Limb (tissue), 2 donors: Measurements from ENCODE around the gene GPR161.
"Not testable (repeated sequence)": the region's sequence is repeated elsewhere in the genome, so short reads cannot be mapped to it uniquely, and the experiment has no call there.

Source experiments
- DNase-seq, 2 donors: peaks; one replicate each; pipeline ENCODE4 v3.0.0-alpha.2; 2016; ENCODE audit errors: extremely low spot score in 2 of 2

GPR161 gene

GRCh38 chr1:168136709-168137514, at the start of gene GPR161:
Gene GPR161, minus strand, starts transcription at chr1:168136930. Its CDS starts 32,080 bp downstream, at chr1:168104850.
- DNase-seq, result peak; percentile 64 to 85

- not testable (repeated sequence) for DNase-seq
These were observed 44.5 kb upstream of the GPR161 start for GRCh38 chr1:168181063-168181720.

GRCh38 chr1:168180148-168180524, 43.4 kb upstream of the GPR161 start:
- no peak for DNase-seq

- peak in 1 of 2 donors; percentile 40 for DNase-seq
These were observed 42.9 kb upstream of the GPR161 start for GRCh38 chr1:168179438-168180147.

DNA sequence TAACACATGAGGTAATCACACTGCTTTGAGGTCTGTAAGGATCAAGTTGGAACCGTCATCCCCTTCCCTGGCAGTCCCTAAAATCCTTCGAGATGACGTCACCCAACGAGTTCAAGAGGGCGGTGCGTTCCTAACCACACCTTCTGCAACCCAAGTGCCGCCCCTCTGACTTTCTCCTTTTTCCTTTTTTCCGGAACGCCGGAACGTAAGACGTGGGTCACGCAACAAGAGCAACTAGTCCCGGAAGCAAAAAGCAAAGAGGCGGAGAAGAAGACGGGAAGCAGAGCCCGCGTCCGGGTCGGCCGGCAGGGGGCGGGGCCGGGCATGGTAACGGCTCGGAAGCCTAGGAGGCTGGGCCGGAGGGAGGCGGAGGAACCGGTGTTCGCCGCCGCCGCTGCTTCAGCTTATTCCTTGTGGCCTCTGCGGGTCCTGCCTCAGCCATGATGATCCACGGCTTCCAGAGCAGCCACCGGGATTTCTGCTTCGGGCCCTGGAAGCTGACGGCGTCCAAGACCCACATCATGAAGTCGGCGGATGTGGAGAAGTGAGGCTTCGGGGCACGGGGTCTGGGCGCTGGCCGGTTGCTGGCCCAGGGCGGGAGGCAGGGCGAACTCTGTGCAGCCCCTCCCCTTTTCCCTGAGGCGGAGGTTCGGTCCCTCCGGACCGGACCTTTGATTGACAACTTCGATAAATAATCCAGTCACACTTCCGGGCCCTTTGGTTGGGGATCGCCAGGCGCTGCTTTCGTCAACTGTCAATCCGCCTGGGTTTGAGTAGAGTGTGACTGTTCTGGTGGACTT, 42.1 kb upstream of the GPR161 start, which contains the start of gene TIPRL:
TIPRL (plus strand) TSS at position 325 of the 800 bp plus-strand sequence; CDS start at position 441, 116 bp downstream.
- peak; percentile 98 for DNase-seq

DNA sequence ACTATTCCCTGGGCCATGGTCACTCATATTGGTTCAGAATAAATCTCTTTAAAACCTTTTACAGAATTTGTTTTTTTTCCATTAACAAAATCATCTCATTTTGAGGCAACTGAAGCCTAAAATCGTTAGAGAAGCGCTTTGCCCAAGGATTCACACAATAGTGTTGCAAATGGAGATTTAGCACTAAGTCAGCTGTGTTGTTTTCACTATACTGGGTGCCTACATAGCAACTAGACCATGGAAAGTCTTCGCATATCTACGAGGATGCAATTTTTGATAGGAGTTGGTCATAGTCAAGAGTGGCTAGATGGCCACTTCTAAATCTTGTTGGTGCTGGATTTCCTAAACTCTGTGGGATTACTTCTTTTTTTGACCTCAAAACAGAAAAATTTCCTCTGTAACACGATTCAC, 41.5 kb upstream of the GPR161 start:
- DNase-seq, result no peak

DNA sequence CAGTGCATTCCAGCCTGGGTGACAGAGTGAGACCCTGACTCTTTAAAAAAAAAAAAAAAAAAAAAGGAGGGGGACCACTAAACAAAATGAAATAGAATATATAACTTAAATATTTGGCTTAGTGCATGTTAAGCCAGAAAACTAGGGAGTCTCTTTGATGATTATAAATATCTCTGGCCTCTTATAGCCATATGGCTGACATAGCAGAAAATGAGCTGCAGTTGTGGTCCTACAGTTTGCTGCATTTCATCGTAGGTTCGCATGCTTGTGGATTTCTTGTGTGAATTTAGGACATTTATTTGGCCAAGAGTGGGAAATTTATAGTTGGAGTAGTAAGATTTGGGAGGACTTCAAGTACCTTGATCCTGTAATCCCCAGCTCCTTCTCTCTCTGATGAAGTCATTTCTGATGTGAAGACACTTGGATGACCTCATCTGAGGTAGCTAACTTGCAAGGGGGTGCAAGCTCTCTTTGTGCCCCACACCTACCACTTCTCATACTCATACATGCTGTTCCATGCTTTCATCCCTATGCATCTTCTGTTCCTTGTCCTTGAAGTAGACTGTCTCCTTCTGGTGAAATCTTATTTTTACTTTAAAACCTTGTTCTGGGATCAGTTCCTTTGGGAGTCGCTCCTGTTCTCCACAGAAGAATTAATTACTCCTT, 35.7 kb upstream of the GPR161 start:
- DNase-seq, result no peak

- no peak for DNase-seq
These were observed 34.1 kb upstream of the GPR161 start for GRCh38 chr1:168170564-168171508.

DNA sequence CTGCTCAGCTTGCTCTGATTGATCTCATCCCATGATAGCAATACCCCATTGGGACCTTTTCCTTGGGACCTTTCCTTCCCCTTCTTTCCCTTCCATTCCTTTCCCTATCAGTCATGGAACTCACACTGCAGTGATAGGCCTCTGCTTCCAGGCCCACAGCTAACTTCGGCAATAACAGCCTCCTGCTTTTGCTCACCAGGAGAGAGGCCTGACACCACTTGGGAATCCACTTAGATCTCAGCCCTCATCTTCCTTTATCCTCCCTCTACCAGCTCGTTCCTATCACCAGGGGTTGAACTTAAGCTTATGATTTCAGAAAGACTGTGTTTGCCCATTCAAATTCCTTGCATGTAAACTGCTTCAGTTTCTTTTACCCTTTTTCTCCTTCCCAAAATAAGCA, 31.1 kb upstream of the GPR161 start:
- DNase-seq, result no peak

DNA sequence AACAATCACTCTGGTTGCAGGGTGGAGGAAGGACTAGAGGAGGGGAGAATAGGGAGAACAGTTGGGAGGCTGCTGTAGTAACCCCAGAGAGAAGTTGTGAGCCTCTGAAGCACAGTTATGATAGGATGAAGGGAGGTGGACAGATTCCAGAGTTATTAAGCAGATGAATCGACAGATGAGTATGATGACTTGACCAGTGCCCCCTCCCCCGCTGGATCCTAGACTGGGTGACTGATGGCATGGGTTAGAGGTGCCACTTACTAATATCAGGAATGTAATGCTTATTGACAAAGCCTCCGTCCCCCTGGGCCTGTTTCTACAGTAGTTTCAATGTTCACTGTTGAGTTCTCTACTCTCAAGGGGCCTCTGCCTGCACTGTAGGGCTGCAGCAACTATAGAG, 28.0 kb upstream of the GPR161 start:
- no peak for DNase-seq

DNA sequence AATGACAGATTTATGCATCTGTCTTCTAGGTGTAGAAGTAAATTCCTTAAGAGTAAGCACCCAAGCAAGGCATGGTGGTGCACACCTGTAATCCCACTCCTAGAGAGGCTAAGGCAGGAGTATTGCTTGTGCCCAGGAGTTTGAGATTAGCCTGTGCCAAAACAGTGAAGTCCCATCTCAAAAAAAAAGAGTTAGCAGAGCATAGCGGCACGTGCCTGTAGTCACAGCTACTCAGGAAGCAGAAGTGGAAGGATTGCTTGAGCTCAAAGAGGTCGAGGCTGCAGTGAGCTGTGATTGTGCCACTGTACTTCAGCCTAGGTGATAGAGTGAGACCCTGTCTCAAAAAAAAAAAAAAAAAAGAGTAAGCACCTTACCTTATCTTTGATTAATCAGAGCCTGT, 26.9 kb upstream of the GPR161 start:
- DNase-seq, result no peak

DNA sequence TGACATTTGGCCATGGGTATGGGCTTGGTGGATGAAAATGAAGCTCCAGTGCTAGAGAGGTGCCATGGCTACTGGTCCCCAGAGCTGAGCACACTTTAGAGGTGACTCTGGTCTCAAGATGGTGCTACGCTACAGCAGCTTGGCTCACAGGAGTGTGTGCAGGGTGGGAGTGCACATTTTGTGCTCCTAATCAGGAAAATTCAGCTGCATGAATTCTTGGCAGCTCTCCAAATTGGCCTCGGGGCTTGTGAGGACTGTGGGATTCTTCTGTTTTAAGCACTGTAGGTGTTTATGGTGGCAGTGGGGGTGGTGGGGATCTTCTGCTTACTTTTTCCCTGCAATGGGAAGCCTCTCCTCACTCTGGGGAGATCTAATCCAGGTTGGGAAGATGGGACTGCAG, 24.7 kb upstream of the GPR161 start:
- DNase-seq, result peak in 1 of 2 donors; percentile 48

DNA sequence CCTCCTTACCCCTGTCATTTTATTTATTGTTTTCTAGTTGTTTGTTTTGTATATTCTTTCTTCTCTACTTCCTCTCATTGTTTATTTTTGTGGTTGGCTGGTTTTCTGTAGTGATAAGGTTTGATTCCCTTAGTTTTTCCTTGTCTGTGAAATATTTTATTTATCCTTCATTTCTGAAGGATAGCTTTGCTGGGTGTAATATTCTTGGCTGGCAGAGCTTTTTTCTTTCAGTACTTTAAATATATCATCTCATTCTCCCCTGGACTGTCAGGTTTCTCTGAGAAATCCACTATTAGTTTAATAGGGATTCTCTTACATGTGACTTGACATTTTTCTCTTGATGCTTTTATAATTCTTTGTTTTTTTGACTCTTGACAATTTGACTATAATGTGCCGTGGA, 23.2 kb upstream of the GPR161 start:
- no peak for DNase-seq

DNA sequence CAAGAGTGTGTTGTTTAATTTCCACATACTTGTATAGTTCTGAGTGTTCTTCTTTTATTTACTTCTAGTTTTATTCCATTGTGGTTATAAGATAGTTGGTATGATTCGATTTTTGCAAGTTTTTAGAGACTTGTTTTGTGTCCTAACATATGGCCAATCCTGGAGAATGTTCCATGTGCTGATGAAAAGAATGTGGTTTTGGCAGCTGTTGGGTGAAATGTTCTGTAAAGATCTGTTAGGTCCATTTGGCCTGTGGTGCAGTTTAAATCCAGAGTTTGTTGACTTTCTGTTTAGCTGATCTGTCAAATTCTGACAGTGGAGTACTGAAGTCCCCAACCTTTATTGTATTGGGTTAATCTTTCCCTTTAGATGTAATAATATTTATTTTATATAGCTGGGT, 22.5 kb upstream of the GPR161 start:
- DNase-seq, result no peak

- no peak for DNase-seq
These were observed 20.9 kb upstream of the GPR161 start for GRCh38 chr1:168157638-168158037.

GRCh38 chr1:168155910-168156309, 19.2 kb upstream of the GPR161 start:
- no peak for DNase-seq

DNA sequence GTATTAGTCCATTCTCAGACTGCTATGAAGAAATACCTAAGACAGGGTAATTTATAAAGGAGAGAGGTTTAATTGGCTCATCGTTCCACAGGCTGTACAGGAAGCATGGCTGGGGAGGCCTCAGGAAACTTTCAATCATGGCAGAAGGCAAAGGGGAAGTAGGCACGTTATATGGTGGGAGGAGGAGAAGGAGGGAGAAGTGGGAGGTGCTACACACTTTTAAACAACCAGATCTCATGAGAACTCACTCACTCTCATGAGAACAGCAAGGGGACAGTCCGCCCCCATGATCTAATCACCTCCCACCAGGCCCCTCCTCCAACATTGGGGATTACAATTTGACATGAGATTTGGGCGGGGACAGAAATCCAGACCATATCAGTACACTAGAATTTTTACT, 18.0 kb upstream of the GPR161 start:
- DNase-seq, result not testable (repeated sequence)

GRCh38 chr1:168151935-168152334, 15.2 kb upstream of the GPR161 start:
- no peak for DNase-seq

- no peak for DNase-seq
These were observed 13.6 kb upstream of the GPR161 start for GRCh38 chr1:168150283-168150682.

DNA sequence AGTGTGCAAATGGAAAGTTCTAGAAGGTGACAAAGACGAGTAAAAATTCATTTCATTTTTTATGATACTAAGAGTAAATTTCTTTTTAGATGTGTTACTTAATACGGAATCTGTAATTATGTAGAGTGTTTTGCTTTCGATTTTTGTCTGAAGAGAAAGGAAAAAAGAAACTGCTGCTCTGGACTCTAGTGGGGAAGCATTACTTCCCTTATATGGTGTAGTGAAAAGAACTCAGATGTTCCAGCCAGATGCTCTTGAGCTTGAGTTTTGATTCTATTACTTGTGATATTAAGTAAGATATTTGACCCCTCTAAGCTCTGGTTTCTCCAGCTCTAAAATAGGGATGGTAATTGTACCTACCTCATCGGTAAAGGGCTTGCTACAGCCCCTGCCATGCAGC, 12.2 kb upstream of the GPR161 start:
- no peak for DNase-seq
